Neutrophil (primary cell): Measurements from ENCODE around the gene OXCT2.
"Not testable (repeated sequence)": the region's sequence is repeated elsewhere in the genome, so short reads cannot be mapped to it uniquely, and the experiment has no call there.

Experiments used
- H3K27ac ChIP-seq: fragments of 200-600 bp; sonication (generic); 2 replicates; pipeline ENCODE4 v1.5.1; 2016; ENCODE audit warnings: mild to moderate bottlenecking, moderate library complexity
- H3K27me3 ChIP-seq: fragments of 200-600 bp; sonication (generic); 2 replicates; pipeline ENCODE4 v1.6.0; 2016; ENCODE audit warnings: mild to moderate bottlenecking
- H3K36me3 ChIP-seq: fragments of 200-600 bp; sonication (generic); 2 replicates; pipeline ENCODE4 v1.5.1; 2017
- H3K4me1 ChIP-seq, 2 experiments: fragments of 200-600 bp in 1 of 2; sonication (generic) in 1 of 2; 1 replicate in 1 of 2; 2 replicates in 1 of 2; pipeline versions ENCODE4 v1.5.1 to v1.6.1; 2013 to 2016; ENCODE audit warnings: low read depth in 1 of 2, low read length in 1 of 2, mild to moderate bottlenecking in 1 of 2, moderate library complexity in 1 of 2; ENCODE audit not compliant: control insufficient read depth in 1 of 2, insufficient read depth in 1 of 2
- H3K4me3 ChIP-seq, 2 experiments: fragments of 200-600 bp in 1 of 2; sonication (generic) in 1 of 2; 1 replicate in 1 of 2; 2 replicates in 1 of 2; pipeline ENCODE4 v1.5.1; 2013 to 2016; ENCODE audit warnings: low read depth in 1 of 2, low read length in 1 of 2, mild to moderate bottlenecking in 1 of 2, moderate library complexity in 1 of 2
- H3K9me3 ChIP-seq: fragments of 200-600 bp; sonication (generic); 2 replicates; pipeline ENCODE4 v1.5.1; 2016
- TF ChIP-seq, protein P1 (sequence below): fragments of 200-600 bp; sonication (generic); IDR thresholded peaks from 2 replicates; pipeline ENCODE4 v1.5.1; 2016; ENCODE audit warnings: antibody characterized with exemption

OXCT2 gene

GRCh38 chr1:39771022-39771532, at the start of gene OXCT2:
Gene OXCT2 (minus strand): TSS chr1:39771348. CDS start chr1:39771255, 93 bp downstream.
- peaks cover 24% of the 10 kb centered on the region for H3K27me3 ChIP-seq
- H3K4me3 ChIP-seq = not testable (repeated sequence)

DNA sequence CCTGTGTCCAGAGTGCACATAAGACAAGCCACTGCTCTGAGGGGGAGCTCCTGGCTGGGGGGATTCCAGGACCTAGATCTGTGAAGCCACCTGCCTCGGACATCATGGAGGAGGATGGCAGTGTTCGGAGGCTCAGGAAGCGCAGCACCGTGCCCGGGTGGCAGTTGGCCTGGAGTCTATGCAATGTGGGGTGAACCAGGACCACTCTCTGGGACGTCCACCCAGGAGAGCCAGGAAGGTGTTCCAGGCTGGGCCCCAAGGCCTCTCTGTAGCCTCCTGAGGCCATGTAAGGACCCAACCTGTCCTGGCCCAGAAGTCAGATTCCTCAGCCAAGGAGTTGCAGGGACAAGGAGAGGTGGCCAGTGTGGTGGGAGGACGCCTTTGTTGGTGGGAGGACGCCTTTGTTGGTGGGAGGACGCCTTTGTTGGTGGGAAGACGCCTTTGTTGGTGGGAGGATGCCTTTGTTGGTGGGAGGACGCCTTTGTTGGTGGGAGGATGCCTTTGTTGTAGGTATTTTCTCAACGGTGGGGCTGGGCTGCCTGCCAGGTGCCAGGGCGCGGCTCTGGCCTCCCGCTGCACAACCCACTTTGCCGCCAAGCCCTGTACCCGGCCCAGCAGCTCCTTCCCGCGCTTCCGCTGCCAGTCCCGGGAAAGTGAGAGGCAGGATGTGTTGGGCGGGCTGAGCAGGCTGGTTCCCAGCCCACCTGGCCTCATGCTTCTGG, 48.1 kb upstream of the OXCT2 start:
- TF ChIP-seq, protein P1, sequence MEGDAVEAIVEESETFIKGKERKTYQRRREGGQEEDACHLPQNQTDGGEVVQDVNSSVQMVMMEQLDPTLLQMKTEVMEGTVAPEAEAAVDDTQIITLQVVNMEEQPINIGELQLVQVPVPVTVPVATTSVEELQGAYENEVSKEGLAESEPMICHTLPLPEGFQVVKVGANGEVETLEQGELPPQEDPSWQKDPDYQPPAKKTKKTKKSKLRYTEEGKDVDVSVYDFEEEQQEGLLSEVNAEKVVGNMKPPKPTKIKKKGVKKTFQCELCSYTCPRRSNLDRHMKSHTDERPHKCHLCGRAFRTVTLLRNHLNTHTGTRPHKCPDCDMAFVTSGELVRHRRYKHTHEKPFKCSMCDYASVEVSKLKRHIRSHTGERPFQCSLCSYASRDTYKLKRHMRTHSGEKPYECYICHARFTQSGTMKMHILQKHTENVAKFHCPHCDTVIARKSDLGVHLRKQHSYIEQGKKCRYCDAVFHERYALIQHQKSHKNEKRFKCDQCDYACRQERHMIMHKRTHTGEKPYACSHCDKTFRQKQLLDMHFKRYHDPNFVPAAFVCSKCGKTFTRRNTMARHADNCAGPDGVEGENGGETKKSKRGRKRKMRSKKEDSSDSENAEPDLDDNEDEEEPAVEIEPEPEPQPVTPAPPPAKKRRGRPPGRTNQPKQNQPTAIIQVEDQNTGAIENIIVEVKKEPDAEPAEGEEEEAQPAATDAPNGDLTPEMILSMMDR = no peak
- Histone ChIP-seq H3K9me3 (no peaks in the 10 kb centered on the region), H3K36me3 (no peaks in the 10 kb centered on the region), H3K4me3 (no peak overlapping the region), H3K4me1 (peaks cover 10 to 13% of the 10 kb centered on the region in 2 experiments), H3K27me3 (no peaks in the 10 kb centered on the region), H3K27ac (no peak overlapping the region)

More at GRCh38 chr1:39771022-39771532, at the start of gene OXCT2:
- H3K4me1 ChIP-seq, H3K36me3 ChIP-seq, H3K9me3 ChIP-seq, H3K27ac ChIP-seq: not testable (repeated sequence)

GRCh38 chr1:39818482-39818881, 47.3 kb upstream of the OXCT2 start:
- TF ChIP-seq, protein P1 = no peak
- Histone ChIP-seq H3K4me3 (no peak overlapping the region), H3K9me3 (no peaks in the 10 kb centered on the region), H3K4me1 (peaks cover 10 to 13% of the 10 kb centered on the region in 2 experiments), H3K27me3 (no peaks in the 10 kb centered on the region), H3K27ac (no peak overlapping the region), H3K36me3 (no peaks in the 10 kb centered on the region)

DNA sequence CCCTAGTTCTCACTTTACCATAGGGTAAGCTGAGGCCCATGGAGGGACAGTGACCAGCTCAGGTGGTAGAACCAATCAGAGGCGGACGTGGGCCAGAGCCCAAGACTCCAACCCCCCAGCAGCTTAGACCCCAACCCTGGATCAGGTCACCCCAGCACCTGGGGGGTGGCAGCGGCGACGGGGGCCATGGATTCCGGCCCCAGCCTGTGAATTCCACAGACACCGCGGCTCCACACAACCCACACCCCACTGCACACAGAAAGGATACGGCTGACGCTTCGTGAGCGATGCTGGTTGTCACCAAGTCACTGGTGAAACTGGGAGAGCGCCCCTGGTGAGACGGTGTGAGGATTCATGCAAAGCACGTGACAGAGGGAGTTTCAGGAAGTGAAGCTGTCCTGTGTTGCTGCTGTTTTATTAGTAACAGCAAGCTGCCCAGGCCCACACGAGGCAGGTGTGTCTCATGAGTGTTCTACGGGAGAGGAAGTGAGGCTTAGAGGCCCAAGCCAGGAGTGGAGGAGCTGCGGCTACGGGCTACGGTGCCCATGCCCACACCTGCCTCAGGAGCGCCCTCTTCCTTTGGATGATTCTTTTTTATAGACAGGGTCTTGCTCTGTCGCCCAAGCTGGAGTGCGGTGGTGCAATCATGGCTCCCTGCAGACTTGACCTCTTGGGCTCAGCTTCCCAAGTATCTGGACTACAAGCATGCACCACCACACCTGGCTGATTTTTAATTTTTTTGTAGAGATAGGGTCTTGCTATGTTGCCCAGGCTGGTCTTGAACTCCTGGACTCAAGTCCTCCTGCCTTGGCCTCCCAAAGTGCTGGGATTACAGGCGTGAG, 46.2 kb upstream of the OXCT2 start:
- peak overlapping the region; percentile 34 for H3K27ac ChIP-seq
- H3K4me1 ChIP-seq = peaks cover 10 to 13% of the 10 kb centered on the region in 2 experiments
- not testable (repeated sequence) for H3K27me3 ChIP-seq, H3K36me3 ChIP-seq, H3K9me3 ChIP-seq
- peak overlapping the region in 1 of 2 experiments; percentile 38 for H3K4me3 ChIP-seq

DNA sequence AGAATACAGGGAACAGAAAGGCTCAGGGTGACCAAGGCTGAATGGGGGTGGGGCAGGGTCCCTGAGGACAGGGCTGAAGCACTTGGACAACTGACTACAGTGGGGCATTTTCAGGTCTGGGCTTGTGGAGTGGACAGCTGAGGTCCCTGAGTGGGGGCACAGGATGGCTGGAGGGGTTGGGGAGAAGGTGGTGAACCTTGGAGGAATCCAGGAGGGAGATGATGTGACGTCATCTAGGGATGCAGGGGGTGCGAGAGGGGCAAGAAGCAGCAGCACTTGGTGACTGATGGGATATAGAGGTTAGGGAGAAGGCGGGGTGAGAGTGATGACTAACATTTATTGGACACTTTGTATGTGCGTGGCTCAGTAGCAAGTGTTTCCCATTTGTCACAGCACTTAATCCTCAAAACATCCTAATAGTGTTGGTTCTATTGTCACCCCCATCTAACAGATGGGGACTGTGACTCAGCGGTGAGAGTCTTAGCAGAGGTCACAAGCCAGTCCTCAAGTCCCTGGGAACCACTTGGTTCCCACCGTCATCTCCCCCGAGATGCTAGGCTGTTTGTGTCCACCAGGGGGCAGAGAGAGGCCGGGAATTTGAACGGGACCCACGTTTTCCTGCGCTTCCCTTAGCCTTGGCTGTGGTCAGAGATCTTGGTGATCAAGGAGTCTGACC, 45.4 kb upstream of the OXCT2 start:
- peaks cover 10 to 13% of the 10 kb centered on the region in 2 experiments for H3K4me1 ChIP-seq
- TF ChIP-seq, protein P1 = peak; percentile 88
- H3K27ac ChIP-seq = no peak overlapping the region
- H3K27me3 ChIP-seq = no peaks in the 10 kb centered on the region
- no peaks in the 10 kb centered on the region for H3K36me3 ChIP-seq
- H3K9me3 ChIP-seq = no peaks in the 10 kb centered on the region
- peak overlapping the region in 1 of 2 experiments; percentile 38 for H3K4me3 ChIP-seq

- H3K27ac ChIP-seq = no peak overlapping the region
- H3K27me3 ChIP-seq = no peaks in the 10 kb centered on the region
- H3K9me3 ChIP-seq = no peaks in the 10 kb centered on the region
- peaks cover 8 to 13% of the 10 kb centered on the region in 2 experiments for H3K4me1 ChIP-seq
- no peak overlapping the region for H3K4me3 ChIP-seq
- H3K36me3 ChIP-seq = peaks cover 4% of the 10 kb centered on the region
- TF ChIP-seq, protein P1 = no peak
Observed at GRCh38 chr1:39812913-39813312, 41.8 kb upstream of the OXCT2 start.
